HL-60 (cell line): ENCODE data around the gene TRMU.

Source experiments
- DNase-seq, 2 experiments: peaks; one replicate each; pipeline ENCODE4 v3.0.0-alpha.2; 2010 to 2020; ENCODE audit warnings: low read depth in 1 of 2, low spot score in 1 of 2
- H3K27ac ChIP-seq: fragments of 250-450 bp; sonication (Bioruptor Pico); replicated peaks from 2 replicates; pipeline ENCODE4 v1.5.1; 2020; ENCODE audit warnings: mild to moderate bottlenecking, moderate library complexity
- H3K27me3 ChIP-seq: fragments of 250-450 bp; sonication (Bioruptor Pico); 2 replicates; pipeline ENCODE4 v1.5.1; 2021; ENCODE audit warnings: mild to moderate bottlenecking, moderate library complexity; ENCODE audit not compliant: insufficient read depth, poor library complexity, severe bottlenecking
- H3K4me3 ChIP-seq: replicated peaks from 2 replicates; pipeline ENCODE4 v1.5.1; 2011; ENCODE audit warnings: mild to moderate bottlenecking, control low read depth, low read length; ENCODE audit not compliant: insufficient read depth
- GABPA ChIP-seq: IDR thresholded peaks from 2 replicates; pipeline ENCODE4 v1.6.1; 2012; ENCODE audit warnings: low read depth
- POLR2AphosphoS5 ChIP-seq: IDR thresholded peaks from 2 replicates; pipeline ENCODE4 v1.6.1; 2012; ENCODE audit warnings: low read depth
- SPI1 ChIP-seq: IDR thresholded peaks from 2 replicates; pipeline ENCODE4 v1.6.1; 2012; ENCODE audit warnings: low read depth, mild to moderate bottlenecking, borderline replicate concordance
- TF ChIP-seq, protein P1 (sequence below): IDR thresholded peaks from one replicate; pipeline ENCODE4 v1.5.1; 2011; ENCODE audit warnings: low read length, control low read depth, inconsistent platforms; ENCODE audit not compliant: insufficient read depth
- TF ChIP-seq, protein P2 (sequence below): IDR thresholded peaks from 2 replicates; pipeline ENCODE4 v1.6.1; 2012; ENCODE audit warnings: low read depth; ENCODE audit not compliant: insufficient replicate concordance

TRMU gene

DNA sequence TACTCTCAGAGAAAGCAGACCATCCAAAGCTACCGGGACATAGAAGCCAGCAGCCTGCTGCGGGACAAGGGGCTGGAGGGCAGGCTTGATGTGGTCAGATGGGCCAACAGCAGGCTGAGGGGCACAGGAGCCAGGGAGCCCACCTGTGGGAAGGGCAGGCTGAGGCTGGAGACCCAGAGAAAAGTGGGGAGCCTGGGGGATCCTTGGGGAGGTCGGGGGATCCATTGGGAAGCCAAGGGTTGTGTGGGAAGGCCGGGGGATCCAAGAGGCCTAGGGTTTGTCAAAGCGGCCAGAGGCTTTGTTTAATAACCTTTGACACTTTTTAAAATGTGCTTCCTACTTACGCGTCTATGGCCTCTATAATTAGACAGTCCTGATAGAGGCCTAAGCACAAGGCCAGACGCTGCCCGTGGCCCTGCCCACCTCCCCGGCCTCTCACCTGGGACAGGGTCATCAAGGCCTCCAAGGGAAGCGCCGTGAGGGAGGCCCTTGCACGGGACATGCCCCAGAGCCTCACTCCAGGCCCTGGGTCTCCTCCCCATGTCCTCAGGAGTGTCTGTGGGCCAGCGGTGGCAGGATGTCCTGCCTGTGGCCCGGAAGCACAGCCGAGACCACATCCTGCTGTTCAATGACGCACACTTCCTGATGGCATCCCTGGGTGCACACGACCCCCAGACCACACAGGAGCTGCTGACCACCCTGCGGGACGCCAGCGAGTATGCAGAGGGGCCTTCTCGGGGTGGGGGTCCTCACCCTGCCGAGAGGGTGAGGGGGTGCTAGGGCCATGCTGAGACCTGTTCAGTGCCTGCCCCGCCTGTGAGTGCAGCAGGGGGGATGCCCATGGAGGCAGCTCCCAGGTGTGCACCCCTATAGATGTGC lies 47.4 kb upstream of the TRMU start:
- Histone ChIP-seq H3K27me3 (no peaks in the 10 kb centered on the region), H3K4me3 (peak overlapping the region; percentile 41), H3K27ac (peak overlapping the region; percentile 47)
- DNase-seq, result peak; percentile 24 to 57
- TF ChIP-seq POLR2AphosphoS5 (peak; percentile 52; the same call in 1 of the 2 replicates), GABPA (peak; percentile 42; the same call in 1 of the 2 replicates)
- TF ChIP-seq, protein P1, sequence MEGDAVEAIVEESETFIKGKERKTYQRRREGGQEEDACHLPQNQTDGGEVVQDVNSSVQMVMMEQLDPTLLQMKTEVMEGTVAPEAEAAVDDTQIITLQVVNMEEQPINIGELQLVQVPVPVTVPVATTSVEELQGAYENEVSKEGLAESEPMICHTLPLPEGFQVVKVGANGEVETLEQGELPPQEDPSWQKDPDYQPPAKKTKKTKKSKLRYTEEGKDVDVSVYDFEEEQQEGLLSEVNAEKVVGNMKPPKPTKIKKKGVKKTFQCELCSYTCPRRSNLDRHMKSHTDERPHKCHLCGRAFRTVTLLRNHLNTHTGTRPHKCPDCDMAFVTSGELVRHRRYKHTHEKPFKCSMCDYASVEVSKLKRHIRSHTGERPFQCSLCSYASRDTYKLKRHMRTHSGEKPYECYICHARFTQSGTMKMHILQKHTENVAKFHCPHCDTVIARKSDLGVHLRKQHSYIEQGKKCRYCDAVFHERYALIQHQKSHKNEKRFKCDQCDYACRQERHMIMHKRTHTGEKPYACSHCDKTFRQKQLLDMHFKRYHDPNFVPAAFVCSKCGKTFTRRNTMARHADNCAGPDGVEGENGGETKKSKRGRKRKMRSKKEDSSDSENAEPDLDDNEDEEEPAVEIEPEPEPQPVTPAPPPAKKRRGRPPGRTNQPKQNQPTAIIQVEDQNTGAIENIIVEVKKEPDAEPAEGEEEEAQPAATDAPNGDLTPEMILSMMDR, result no peak

DNA sequence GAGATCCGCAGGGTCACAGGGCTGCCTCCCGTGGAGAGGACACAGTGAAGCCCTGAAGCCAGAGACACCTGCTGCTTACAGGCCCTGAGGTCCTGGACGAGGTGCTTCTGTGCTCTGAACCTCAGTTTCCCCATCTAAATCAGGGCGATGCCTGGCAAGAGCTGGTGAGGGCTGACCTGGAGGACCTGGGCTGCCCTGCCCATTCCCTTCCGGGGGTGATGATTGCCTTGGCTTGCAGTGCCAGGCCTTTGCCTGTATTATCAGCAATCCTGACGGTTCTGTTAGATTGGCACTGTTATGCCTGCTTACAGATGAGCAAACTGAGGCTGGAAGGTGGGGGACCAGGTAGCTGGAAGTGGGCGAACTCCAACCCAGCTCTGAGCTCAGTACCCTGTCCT lies 46.7 kb upstream of the TRMU start:
- TF ChIP-seq POLR2AphosphoS5 (no peak), GABPA (no peak), SPI1 (no peak)
- TF ChIP-seq, protein P2, sequence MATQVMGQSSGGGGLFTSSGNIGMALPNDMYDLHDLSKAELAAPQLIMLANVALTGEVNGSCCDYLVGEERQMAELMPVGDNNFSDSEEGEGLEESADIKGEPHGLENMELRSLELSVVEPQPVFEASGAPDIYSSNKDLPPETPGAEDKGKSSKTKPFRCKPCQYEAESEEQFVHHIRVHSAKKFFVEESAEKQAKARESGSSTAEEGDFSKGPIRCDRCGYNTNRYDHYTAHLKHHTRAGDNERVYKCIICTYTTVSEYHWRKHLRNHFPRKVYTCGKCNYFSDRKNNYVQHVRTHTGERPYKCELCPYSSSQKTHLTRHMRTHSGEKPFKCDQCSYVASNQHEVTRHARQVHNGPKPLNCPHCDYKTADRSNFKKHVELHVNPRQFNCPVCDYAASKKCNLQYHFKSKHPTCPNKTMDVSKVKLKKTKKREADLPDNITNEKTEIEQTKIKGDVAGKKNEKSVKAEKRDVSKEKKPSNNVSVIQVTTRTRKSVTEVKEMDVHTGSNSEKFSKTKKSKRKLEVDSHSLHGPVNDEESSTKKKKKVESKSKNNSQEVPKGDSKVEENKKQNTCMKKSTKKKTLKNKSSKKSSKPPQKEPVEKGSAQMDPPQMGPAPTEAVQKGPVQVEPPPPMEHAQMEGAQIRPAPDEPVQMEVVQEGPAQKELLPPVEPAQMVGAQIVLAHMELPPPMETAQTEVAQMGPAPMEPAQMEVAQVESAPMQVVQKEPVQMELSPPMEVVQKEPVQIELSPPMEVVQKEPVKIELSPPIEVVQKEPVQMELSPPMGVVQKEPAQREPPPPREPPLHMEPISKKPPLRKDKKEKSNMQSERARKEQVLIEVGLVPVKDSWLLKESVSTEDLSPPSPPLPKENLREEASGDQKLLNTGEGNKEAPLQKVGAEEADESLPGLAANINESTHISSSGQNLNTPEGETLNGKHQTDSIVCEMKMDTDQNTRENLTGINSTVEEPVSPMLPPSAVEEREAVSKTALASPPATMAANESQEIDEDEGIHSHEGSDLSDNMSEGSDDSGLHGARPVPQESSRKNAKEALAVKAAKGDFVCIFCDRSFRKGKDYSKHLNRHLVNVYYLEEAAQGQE, result no peak
- TF ChIP-seq, protein P1, result no peak
- DNase-seq, result no peak
- Histone ChIP-seq H3K27ac (no peak overlapping the region), H3K27me3 (no peaks in the 10 kb centered on the region), H3K4me3 (no peak overlapping the region)

DNA sequence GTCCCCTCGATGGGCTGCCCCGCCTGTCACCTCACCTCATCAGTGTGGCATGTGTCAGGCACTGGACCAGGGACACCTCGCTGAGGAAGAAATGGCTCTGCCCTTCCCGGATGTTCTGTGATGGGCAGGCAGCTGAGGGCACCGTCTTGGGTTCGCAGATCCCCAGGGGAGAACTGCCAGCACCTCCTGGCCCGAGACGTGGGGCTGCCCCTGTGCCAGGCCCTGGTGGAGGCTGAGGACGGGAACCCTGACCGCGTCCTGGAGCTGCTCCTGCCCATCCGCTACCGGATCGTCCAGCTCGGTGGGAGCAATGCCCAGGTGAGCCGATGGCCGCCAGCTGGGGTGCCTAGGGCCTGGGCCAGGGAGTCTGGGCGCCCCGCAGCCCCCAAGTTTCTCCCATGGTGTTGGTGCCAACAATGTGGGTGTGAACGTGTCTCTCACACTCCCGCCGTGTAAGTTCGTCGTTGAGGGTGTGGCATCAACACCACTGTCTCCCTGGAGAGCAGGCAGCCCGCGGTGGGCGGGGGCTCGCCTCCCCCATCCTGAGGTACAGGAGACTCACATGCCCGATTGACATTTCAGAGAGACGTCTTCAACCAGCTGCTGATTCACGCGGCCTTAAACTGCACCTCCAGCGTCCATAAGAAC lies 46.1 kb upstream of the TRMU start:
- DNase-seq, result no peak
- no peak for TF ChIP-seq GABPA
- Histone ChIP-seq H3K27me3 (no peaks in the 10 kb centered on the region), H3K27ac (no peak overlapping the region), H3K4me3 (no peak overlapping the region)

DNA sequence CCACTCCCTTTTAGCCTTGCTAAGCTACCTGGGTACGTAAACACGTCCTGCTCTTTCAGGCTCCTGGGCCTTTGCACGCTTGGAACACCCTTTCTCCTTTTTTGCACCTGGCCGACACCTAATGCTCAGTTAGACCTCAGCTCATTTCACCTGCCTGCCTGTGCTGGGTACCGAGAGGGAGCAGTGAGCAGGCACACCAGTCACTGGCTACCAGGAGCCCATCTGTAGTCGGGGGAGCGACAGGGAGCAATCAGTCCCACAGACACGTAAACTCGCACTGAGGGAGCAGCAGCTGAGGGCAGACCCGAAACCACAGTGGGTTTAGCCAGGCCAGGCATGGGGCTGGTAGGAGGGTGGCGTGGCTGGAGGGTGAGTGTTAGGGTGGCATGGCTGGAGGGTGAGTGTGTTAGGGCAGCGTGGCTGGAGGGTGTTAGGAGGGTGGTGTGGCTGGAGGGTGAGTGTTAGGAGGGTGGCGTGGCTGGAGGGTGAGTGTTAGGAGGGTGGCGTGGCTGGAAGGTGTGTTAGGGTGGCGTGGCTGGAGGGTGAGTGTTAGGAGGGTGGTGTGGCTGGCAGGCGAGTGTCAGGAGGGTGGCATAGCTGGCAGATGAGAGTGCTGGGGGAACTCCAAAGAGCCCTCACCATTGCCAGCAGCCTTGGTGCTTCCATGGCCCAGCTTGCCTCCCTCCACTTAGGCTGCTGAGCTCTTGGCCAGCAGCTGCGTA lies 45.2 kb upstream of the TRMU start:
- Histone ChIP-seq H3K27me3 (no peaks in the 10 kb centered on the region), H3K4me3 (no peak overlapping the region), H3K27ac (no peak overlapping the region)
- no peak for DNase-seq
- TF ChIP-seq, protein P1, result no peak
- TF ChIP-seq POLR2AphosphoS5 (no peak), SPI1 (no peak), GABPA (no peak)
- TF ChIP-seq, protein P2, result no peak
